IMR-90 (cell line): ENCODE measurements around the gene CEACAM1.

Experiments
- CTCF ChIP-seq: conservative IDR thresholded peaks from 2 replicates; pipeline ENCODE4 v1.5.1; 2012; ENCODE audit warnings: mild to moderate bottlenecking, low read depth, low read length, improper control_type of control experiment
- MAFK ChIP-seq: IDR thresholded peaks from 2 replicates; pipeline ENCODE4 v1.6.1; 2012; ENCODE audit warnings: low read depth, low read length, improper control_type of control experiment
- POLR2A ChIP-seq: IDR thresholded peaks from 2 replicates; pipeline ENCODE4 v1.6.1; 2012; ENCODE audit warnings: mild to moderate bottlenecking, low read depth, low read length
- RFX5 ChIP-seq: IDR thresholded peaks from 2 replicates; pipeline ENCODE4 v1.8.0; 2012; ENCODE audit warnings: low read depth, mild to moderate bottlenecking, low read length, moderate library complexity

GRCh38 chr19:42524250-42524649 is 4.0 kb downstream of the CEACAM1 start:
- no peak for TF ChIP-seq MAFK
- no peak for TF ChIP-seq CTCF
- no peak for TF ChIP-seq POLR2A
- TF ChIP-seq RFX5: no peak
